ENCODE data around the gene TCF20. TPM values are rescaled to one million over a fixed set of nuclear protein-coding genes. Genes with fewer than 3 reads are reported as not detected.

The TCF20 gene
- total RNA-seq, 1 donor from 2014 or later, result 47.4 TPM

DNA sequence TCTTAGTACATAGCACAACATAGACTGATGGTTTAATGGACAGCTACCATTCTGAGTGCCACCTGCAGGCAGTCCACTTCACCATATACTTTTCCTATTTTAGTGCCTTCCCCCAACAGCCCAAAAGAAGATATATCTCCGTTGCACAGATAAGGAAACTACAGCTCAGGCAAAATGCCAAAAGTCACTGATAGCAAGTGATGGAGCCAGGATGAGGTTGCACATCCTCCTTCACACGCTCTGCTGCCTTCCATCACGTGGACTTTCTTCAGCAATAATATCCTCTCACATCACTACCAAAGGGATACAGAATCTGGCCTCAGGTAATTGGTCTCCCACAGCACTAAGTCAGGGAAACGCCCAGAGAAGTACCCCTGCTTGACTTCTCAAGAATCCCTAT, 7.5 kb downstream of the TCF20 start:
- DNase-seq (no peak), ATAC-seq (no peak)
- TF ChIP-seq, protein P1, sequence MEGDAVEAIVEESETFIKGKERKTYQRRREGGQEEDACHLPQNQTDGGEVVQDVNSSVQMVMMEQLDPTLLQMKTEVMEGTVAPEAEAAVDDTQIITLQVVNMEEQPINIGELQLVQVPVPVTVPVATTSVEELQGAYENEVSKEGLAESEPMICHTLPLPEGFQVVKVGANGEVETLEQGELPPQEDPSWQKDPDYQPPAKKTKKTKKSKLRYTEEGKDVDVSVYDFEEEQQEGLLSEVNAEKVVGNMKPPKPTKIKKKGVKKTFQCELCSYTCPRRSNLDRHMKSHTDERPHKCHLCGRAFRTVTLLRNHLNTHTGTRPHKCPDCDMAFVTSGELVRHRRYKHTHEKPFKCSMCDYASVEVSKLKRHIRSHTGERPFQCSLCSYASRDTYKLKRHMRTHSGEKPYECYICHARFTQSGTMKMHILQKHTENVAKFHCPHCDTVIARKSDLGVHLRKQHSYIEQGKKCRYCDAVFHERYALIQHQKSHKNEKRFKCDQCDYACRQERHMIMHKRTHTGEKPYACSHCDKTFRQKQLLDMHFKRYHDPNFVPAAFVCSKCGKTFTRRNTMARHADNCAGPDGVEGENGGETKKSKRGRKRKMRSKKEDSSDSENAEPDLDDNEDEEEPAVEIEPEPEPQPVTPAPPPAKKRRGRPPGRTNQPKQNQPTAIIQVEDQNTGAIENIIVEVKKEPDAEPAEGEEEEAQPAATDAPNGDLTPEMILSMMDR (IDR thresholded peaks at IDR 0.05), result no peak
- intact Hi-C loops (cut with DNase I), result no loop called here
- H3K4me3 ChIP-seq, result no peak overlapping the region
- H3K27ac ChIP-seq, result no peak overlapping the region
- peaks cover 16% of the 10 kb centered on the region for H3K4me1 ChIP-seq
- H3K9me3 ChIP-seq, result no peaks in the 10 kb centered on the region
- no peaks in the 10 kb centered on the region for H3K36me3 ChIP-seq
- H3K27me3 ChIP-seq, result no peaks in the 10 kb centered on the region

DNA sequence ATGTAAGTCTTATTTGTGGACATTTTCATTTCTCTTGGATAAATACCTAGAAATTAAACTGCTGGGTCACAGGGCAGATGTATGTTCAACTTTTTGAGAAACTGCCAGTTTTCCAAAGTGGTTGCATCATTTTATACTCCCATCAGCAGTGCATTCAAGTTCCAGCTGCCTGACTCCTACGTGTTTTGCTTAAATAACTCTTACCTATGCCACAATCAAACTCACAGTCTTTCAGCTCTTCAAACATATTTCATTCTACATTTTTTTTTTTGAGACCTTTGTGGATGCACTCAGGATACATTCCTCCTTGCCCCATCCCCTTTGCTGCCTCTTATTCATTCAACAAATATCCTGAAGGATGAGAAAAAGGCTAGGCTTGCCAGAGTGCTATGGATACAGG, 9.2 kb downstream of the TCF20 start:
- no peaks in the 10 kb centered on the region for H3K9me3 ChIP-seq
- no peak overlapping the region for H3K27ac ChIP-seq
- peaks cover 16% of the 10 kb centered on the region for H3K4me1 ChIP-seq
- no peaks in the 10 kb centered on the region for H3K27me3 ChIP-seq
- DNase-seq (no peak), ATAC-seq (no peak)
- H3K4me3 ChIP-seq, result no peak overlapping the region
- TF ChIP-seq, protein P1 (IDR thresholded peaks at IDR 0.05), result no peak
- intact Hi-C loops (cut with DNase I), result no loop called here
- H3K36me3 ChIP-seq, result no peaks in the 10 kb centered on the region

DNA sequence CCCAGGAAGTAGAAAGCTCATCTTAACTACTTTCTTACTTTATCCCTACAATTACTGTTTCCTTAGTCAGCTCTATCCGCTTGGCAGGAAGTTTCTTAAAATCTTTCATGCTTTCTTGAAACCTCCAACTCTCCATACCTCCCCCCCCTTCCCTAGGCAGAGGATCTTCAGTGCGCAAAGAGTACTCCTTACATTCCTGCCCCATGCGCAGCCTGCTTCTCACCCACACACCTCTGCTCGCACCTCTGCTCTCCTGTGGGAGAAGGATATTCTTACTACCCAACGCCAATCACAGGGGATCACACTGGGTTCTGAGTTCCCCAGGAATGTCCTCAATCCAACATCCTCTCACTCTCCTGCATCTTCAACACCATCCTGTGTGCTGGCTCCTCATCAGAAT, 12.3 kb downstream of the TCF20 start:
- no peak for ATAC-seq
- TF ChIP-seq, protein P1 (IDR thresholded peaks at IDR 0.05), result no peak
- Histone ChIP-seq H3K27me3 (no peaks in the 10 kb centered on the region), H3K4me1 (peaks cover 9% of the 10 kb centered on the region), H3K9me3 (no peaks in the 10 kb centered on the region), H3K4me3 (no peak overlapping the region), H3K27ac (no peak overlapping the region), H3K36me3 (no peaks in the 10 kb centered on the region)
- no peak for DNase-seq
- intact Hi-C loops (cut with DNase I), result no loop called here

DNA sequence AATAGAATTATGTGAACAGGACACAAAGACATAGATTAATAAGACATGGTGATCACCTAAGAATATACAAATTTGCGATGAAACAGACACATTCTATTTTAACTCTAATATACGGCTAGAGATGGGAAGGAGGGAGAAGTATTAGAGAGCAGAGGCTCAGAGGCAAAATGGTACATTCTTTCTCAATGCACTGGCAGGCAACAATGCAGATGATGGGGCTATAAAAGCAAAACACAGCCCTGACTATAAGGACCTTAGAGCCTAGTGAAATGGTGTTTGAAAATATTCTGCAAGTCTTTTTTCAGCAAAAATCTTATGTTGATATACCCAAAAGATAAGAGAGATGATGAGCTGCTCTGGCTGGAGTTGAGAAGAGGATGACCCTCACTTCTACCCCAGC, 13.1 kb downstream of the TCF20 start:
- Histone ChIP-seq H3K9me3 (no peaks in the 10 kb centered on the region), H3K27me3 (no peaks in the 10 kb centered on the region), H3K36me3 (no peaks in the 10 kb centered on the region), H3K4me3 (no peak overlapping the region), H3K27ac (no peak overlapping the region), H3K4me1 (peaks cover 4% of the 10 kb centered on the region)
- DNase-seq, result no peak
- intact Hi-C loops (cut with DNase I), result no loop called here
- TF ChIP-seq, protein P1 (IDR thresholded peaks at IDR 0.05), result no peak
- ATAC-seq, result no peak

DNA sequence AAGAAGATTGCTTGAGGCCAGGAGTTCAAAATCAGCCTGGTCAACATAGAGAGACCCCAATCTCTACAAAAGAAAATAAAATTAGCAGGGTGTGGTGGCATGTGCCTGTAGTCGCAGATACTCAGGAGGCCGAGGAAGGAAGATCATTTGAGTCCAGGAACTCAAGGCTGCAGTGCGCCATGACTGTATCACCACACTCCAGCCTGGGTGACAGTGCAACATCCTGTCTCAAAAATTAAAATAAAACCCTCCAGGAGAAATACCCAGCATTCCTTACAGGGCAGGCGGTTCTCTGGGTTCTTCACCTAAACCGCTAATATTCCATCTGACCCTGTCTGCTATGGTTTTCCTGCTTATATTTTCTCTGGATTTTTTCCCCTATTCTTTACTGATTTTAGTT, 13.5 kb downstream of the TCF20 start:
- Histone ChIP-seq H3K27ac (no peak overlapping the region), H3K9me3 (no peaks in the 10 kb centered on the region), H3K27me3 (no peaks in the 10 kb centered on the region), H3K4me3 (no peak overlapping the region), H3K36me3 (no peaks in the 10 kb centered on the region), H3K4me1 (peaks cover 4% of the 10 kb centered on the region)
- no peak for ATAC-seq
- intact Hi-C loops (cut with DNase I), result no loop called here
- TF ChIP-seq, protein P1 (IDR thresholded peaks at IDR 0.05), result no peak
- DNase-seq, result no peak

DNA sequence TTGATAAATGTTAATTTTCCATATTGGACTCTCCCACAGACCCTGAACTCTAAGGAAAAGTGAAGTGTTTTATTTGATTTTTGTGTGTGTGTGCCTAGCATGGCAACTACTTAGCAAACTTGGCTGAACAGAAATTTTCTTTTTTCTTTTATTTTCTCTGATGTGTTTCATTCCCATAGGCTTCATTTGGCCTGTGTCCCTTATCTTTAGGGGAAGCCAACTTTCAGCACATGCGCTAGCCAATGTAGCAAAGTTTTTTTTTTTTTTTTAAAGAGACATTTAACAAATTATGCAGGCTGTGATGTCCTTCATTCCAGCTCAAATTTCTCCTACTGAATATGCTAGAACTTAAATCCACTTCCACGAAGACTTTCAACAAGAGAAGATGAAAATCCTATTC, 14.2 kb downstream of the TCF20 start:
- Histone ChIP-seq H3K27me3 (no peaks in the 10 kb centered on the region), H3K27ac (no peak overlapping the region), H3K4me3 (no peak overlapping the region), H3K36me3 (no peaks in the 10 kb centered on the region), H3K4me1 (peaks cover 4% of the 10 kb centered on the region), H3K9me3 (no peaks in the 10 kb centered on the region)
- TF ChIP-seq, protein P1 (IDR thresholded peaks at IDR 0.05), result no peak
- DNase-seq (no peak), ATAC-seq (no peak)
- intact Hi-C loops (cut with DNase I), result no loop called here
